Measurements from ENCODE around the gene DCBLD1. TPM values are rescaled to one million over a fixed set of nuclear protein-coding genes. Genes with fewer than 3 reads are reported as not detected.

The DCBLD1 gene
- total RNA-seq, 1 experiment from 2014 or later = 69.3 TPM

DNA sequence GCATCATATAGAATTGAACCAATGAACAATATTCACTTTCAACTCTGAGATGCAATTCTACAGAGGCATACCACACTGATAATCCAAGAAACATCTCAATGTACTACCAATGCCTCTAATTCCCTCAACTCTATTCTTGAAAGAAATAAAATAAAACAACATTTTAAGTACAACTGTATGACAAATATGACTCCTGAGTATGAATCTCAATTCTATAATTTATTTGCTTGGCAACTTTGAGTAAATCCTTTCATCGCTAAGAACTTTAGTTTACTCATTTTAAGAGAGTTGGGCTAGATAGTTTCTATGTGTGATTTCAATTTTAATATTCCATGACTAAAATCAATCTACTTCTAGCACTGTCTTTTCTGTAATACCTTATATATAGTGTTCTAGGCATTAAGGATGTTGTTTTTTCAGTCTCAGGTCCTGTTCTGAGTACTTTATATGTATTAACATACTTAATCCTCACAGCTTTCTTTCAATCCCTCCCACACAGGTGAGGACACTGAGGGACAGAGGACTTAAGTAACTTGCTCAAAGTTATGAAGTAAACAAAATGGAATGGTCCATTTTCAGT is 86.4 kb downstream of the DCBLD1 start:
- Histone ChIP-seq H3K4me1 (no peaks in the 10 kb centered on the region), H3K4me3 (ENCODE audit: low read depth, low read length) (no peak overlapping the region), H3K36me3 (ENCODE audit: control insufficient read depth, insufficient read depth, low read length) (no peaks in the 10 kb centered on the region), H3K9me3 (no peaks in the 10 kb centered on the region), H3K27me3 (replicated peaks; ENCODE audit: control insufficient read depth, insufficient read depth, low read length) (no peaks in the 10 kb centered on the region)
- POLR2A ChIA-PET = no interaction called here
- no peak overlapping the region for H3K27ac Mint-ChIP-seq (ENCODE audit: unreplicated experiment)
- CTCF ChIA-PET = no interaction called here
- H3K36me3 Mint-ChIP-seq (ENCODE audit: insufficient read depth, unreplicated experiment) = peaks cover 35% of the 10 kb centered on the region
- no TSS peak for BruUV-seq (replicated peaks)
- no peak for DNase-seq
- intact Hi-C loops (cut with micrococcal nuclease; ENCODE audit: unreplicated experiment) = no loop called here
- no peaks in the 10 kb centered on the region for H3K9me3 Mint-ChIP-seq (ENCODE audit: unreplicated experiment)
- H3K27me3 Mint-ChIP-seq (ENCODE audit: insufficient read depth, unreplicated experiment) = no peaks in the 10 kb centered on the region
- H3K4me3 Mint-ChIP-seq (ENCODE audit: unreplicated experiment) = no peak overlapping the region
- TF ChIP-seq, protein P1, sequence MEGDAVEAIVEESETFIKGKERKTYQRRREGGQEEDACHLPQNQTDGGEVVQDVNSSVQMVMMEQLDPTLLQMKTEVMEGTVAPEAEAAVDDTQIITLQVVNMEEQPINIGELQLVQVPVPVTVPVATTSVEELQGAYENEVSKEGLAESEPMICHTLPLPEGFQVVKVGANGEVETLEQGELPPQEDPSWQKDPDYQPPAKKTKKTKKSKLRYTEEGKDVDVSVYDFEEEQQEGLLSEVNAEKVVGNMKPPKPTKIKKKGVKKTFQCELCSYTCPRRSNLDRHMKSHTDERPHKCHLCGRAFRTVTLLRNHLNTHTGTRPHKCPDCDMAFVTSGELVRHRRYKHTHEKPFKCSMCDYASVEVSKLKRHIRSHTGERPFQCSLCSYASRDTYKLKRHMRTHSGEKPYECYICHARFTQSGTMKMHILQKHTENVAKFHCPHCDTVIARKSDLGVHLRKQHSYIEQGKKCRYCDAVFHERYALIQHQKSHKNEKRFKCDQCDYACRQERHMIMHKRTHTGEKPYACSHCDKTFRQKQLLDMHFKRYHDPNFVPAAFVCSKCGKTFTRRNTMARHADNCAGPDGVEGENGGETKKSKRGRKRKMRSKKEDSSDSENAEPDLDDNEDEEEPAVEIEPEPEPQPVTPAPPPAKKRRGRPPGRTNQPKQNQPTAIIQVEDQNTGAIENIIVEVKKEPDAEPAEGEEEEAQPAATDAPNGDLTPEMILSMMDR (IDR thresholded peaks at IDR 0.05; ENCODE audit: insufficient read depth in 1 of 2, low read depth in 1 of 2, low read length in 1 of 2, severe bottlenecking in 1 of 2, unreplicated experiment in 1 of 2) = no peak
- no peaks in the 10 kb centered on the region for H3K4me1 Mint-ChIP-seq (ENCODE audit: low read depth, unreplicated experiment)

GRCh38 chr6:117573006-117573680 is 90.7 kb downstream of the DCBLD1 start:
- ChIA-PET CTCF (no interaction called here), POLR2A (no interaction called here)
- no peaks in the 10 kb centered on the region for H3K27me3 ChIP-seq (replicated peaks; ENCODE audit: control insufficient read depth, insufficient read depth, low read length)
- H3K4me3 ChIP-seq (ENCODE audit: low read depth, low read length) = no peak overlapping the region
- Mint-ChIP-seq H3K27ac (ENCODE audit: unreplicated experiment) (no peak overlapping the region), H3K4me1 (ENCODE audit: low read depth, unreplicated experiment) (no peaks in the 10 kb centered on the region), H3K9me3 (ENCODE audit: unreplicated experiment) (no peaks in the 10 kb centered on the region), H3K27me3 (ENCODE audit: insufficient read depth, unreplicated experiment) (no peaks in the 10 kb centered on the region), H3K4me3 (ENCODE audit: unreplicated experiment) (no peak overlapping the region), H3K36me3 (ENCODE audit: insufficient read depth, unreplicated experiment) (peaks cover 33% of the 10 kb centered on the region)
- TF ChIP-seq, protein P1 (IDR thresholded peaks at IDR 0.05; ENCODE audit: insufficient read depth in 1 of 2, low read depth in 1 of 2, low read length in 1 of 2, severe bottlenecking in 1 of 2, unreplicated experiment in 1 of 2) = no peak
- intact Hi-C loops (cut with micrococcal nuclease; ENCODE audit: unreplicated experiment) = no loop called here
- H3K36me3 ChIP-seq (ENCODE audit: control insufficient read depth, insufficient read depth, low read length) = no peaks in the 10 kb centered on the region
- no TSS peak for BruUV-seq (replicated peaks)
- no peaks in the 10 kb centered on the region for H3K4me1 ChIP-seq
- no peak for DNase-seq
- no peaks in the 10 kb centered on the region for H3K9me3 ChIP-seq

DNA sequence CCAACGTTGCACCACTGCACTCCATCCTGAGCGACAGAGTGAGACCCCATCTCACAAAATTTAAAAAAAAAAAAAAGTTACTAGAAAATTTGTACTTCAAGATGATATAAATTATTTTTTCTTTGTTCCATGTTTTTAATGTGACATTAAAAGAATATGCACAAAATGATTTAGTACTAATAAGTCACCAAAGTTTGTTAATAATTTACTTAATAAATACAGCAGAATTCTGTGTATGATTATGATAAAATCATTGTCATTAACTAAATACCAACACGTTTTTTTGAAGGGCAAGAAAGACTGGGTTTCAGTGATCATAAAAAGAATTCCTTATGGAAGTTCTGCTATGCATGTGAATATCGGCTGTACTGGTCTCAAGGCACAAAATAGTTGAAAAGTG is 91.7 kb downstream of the DCBLD1 start:
- H3K36me3 ChIP-seq (ENCODE audit: control insufficient read depth, insufficient read depth, low read length) = no peaks in the 10 kb centered on the region
- TF ChIP-seq, protein P1 (IDR thresholded peaks at IDR 0.05; ENCODE audit: insufficient read depth in 1 of 2, low read depth in 1 of 2, low read length in 1 of 2, severe bottlenecking in 1 of 2, unreplicated experiment in 1 of 2) = no peak
- Mint-ChIP-seq H3K9me3 (ENCODE audit: unreplicated experiment) (no peaks in the 10 kb centered on the region), H3K36me3 (ENCODE audit: insufficient read depth, unreplicated experiment) (peaks cover 28% of the 10 kb centered on the region), H3K27ac (ENCODE audit: unreplicated experiment) (no peak overlapping the region), H3K4me3 (ENCODE audit: unreplicated experiment) (no peak overlapping the region), H3K4me1 (ENCODE audit: low read depth, unreplicated experiment) (no peaks in the 10 kb centered on the region), H3K27me3 (ENCODE audit: insufficient read depth, unreplicated experiment) (no peaks in the 10 kb centered on the region)
- H3K27me3 ChIP-seq (replicated peaks; ENCODE audit: control insufficient read depth, insufficient read depth, low read length) = no peaks in the 10 kb centered on the region
- DNase-seq = no peak
- no peaks in the 10 kb centered on the region for H3K4me1 ChIP-seq
- H3K9me3 ChIP-seq = no peaks in the 10 kb centered on the region
- POLR2A ChIA-PET = no interaction called here
- H3K4me3 ChIP-seq (ENCODE audit: low read depth, low read length) = no peak overlapping the region
- BruUV-seq (replicated peaks) = no TSS peak
- intact Hi-C loops (cut with micrococcal nuclease; ENCODE audit: unreplicated experiment) = no loop called here
- CTCF ChIA-PET = no interaction called here

All from Caco-2 (cell line).